Colonic mucosa (tissue), 4 donors: ENCODE measurements around the gene NRTN. TPM values are rescaled to one million over a fixed set of nuclear protein-coding genes. Genes with fewer than 3 reads are reported as not detected.
A peak's percentile ranks its signal among the peaks of the same experiment; 100 is the strongest.

Source experiments
- DNase-seq: peaks from one replicate; pipeline ENCODE4 v3.0.0-alpha.2; 2020
- H3K27ac ChIP-seq: fragments of 200-600 bp; one replicate; pipeline ENCODE4 v1.8.0; 2021
- H3K27me3 ChIP-seq: fragments of 200-600 bp; one replicate; pipeline ENCODE4 v1.8.0; 2021
- H3K36me3 ChIP-seq: fragments of 200-600 bp; one replicate; pipeline ENCODE4 v1.8.0; 2021
- H3K4me1 ChIP-seq: fragments of 200-600 bp; one replicate; pipeline ENCODE4 v1.8.0; 2021; ENCODE audit warnings: mild to moderate bottlenecking
- H3K4me3 ChIP-seq: fragments of 200-600 bp; one replicate; pipeline ENCODE4 v1.8.0; 2021
- H3K9ac ChIP-seq, 2 donors: one replicate each; pipeline ENCODE4 v1.7.0; 2013; ENCODE audit warnings: control low read depth in 2 of 2, low read depth in 2 of 2, low read length in 2 of 2
- H3K9me3 ChIP-seq: fragments of 200-600 bp; one replicate; pipeline ENCODE4 v1.8.0; 2021
- intact Hi-C: fragments of 100-400 bp; cut with DNase I; formaldehyde crosslinking; loops from one replicate; pipeline ENCODE4 v1.14.1; 2022
- total RNA-seq, 2 donors: library from RNA; stranded (reverse); fragmentation: NEBNext Ultra II Directional in 1 of 2; extraction: Animal tissue kit (Norgen Biotek cat#: 25700) in 1 of 2; gene quantifications; one replicate each; pipeline ENCODE4 v1.2.1, GENCODE V29; 2021
- TF ChIP-seq, protein P1 (sequence below): fragments of 200-600 bp; IDR thresholded peaks from one replicate; pipeline ENCODE4 v1.8.0; 2022; ENCODE audit warnings: antibody characterized with exemption, mild to moderate bottlenecking
- donor health status: healthy.
- donor health status: DM: no; HTN: no; CAD: no.
- donor health status: DM: no; HTN: no; CAD: no.

Gene NRTN
- total RNA-seq, 2 donors from 2014 or later: 1.8 to 2.9 TPM

DNA sequence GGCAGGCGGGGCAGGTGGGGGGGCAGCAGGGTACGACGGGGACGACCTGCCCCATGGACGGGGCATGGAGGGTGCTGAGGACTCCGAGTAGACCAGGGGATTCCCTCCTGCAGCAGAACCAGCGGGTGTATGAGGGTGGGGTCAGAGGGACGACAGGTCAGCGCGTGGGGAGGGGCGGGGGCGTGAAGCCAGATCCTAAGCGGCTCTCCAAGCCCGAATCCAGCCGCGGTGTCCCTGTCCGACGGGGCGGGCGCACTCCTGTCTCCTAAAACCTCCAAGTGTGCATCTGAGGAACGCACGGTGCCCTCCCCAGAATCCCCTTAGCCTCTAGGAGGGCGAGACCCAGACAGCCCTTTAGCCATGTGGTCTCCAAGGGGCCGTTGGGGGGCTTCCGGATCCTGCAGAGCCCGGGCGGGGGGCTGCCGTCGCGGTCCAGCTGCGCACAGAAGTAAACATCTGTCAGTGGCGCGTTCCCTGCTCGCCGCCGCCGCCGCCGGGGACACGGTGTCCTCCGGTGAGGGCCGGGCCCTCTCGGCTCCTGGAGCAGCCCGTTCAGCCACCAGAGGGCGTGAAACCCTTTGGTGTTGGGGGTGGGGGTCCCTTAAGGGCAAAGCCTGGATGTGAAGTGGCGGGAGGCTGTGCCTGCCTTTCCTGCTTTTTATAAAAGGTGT lies 730 bp downstream of the NRTN start:
- Histone ChIP-seq H3K27ac (no peak overlapping the region), H3K9ac (peak overlapping the region in 1 of 2 donors; percentile 34), H3K4me3 (peak overlapping the region; percentile 19), H3K27me3 (no peaks in the 10 kb centered on the region), H3K9me3 (no peaks in the 10 kb centered on the region), H3K4me1 (peaks cover 4% of the 10 kb centered on the region), H3K36me3 (no peaks in the 10 kb centered on the region)
- DNase-seq: peak; percentile 79
- TF ChIP-seq, protein P1, sequence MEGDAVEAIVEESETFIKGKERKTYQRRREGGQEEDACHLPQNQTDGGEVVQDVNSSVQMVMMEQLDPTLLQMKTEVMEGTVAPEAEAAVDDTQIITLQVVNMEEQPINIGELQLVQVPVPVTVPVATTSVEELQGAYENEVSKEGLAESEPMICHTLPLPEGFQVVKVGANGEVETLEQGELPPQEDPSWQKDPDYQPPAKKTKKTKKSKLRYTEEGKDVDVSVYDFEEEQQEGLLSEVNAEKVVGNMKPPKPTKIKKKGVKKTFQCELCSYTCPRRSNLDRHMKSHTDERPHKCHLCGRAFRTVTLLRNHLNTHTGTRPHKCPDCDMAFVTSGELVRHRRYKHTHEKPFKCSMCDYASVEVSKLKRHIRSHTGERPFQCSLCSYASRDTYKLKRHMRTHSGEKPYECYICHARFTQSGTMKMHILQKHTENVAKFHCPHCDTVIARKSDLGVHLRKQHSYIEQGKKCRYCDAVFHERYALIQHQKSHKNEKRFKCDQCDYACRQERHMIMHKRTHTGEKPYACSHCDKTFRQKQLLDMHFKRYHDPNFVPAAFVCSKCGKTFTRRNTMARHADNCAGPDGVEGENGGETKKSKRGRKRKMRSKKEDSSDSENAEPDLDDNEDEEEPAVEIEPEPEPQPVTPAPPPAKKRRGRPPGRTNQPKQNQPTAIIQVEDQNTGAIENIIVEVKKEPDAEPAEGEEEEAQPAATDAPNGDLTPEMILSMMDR: peak; percentile 79
- intact Hi-C loops: loop anchor here (2.0 to 10.0 kb wide), 2 partner anchors 87 to 219 kb away; no protein-coding TSS in a partner anchor

DNA sequence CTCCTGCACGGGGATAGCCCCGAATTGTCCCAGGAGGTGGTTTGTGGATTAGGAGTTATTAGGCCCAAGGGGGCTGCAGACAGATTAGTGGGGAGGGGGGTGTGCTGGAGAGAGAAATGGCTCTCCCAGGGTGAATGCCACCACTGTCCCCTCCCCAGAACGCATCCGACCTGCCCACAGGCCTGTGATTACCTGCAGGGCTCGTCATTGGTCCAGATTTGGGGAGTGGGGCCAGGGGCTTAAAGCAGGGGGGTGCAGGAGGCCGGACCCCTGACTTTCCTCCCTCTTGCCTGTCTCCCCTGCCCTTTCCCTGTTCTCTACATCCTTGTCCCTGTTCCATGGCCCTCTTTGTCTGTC lies 1.2 kb downstream of the NRTN start:
- Histone ChIP-seq H3K36me3 (no peaks in the 10 kb centered on the region), H3K9me3 (no peaks in the 10 kb centered on the region), H3K4me1 (peaks cover 4% of the 10 kb centered on the region), H3K9ac (no peak overlapping the region), H3K27me3 (no peaks in the 10 kb centered on the region), H3K4me3 (no peak overlapping the region), H3K27ac (no peak overlapping the region)
- TF ChIP-seq, protein P1: peak; percentile 35
- intact Hi-C loops: loop anchor here (10.0 kb wide), 1 partner anchor 219 kb away; no protein-coding TSS in a partner anchor
- DNase-seq: no peak

DNA sequence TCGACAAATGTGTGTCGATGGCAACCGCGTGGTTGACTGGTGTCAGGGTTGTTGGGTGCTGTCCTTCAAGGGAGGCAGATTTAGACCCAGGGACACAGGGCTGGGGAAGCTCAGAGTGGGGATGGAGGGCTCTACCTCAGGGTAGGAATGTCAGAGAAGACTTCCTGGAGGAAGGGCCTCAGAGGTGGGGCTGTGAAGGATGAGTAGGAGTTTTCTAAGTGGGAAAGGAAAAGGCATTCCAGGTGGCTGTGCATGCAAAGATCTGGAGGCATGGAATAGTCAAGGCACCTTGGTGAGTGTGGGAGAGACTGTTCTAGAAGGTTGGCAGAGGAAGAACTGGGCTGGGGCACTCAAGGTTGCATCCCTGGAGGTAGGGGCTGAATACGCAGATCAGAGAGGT lies 2.0 kb downstream of the NRTN start:
- no peak overlapping the region for H3K9ac ChIP-seq
- H3K27me3 ChIP-seq: no peaks in the 10 kb centered on the region
- H3K4me1 ChIP-seq: peaks cover 4% of the 10 kb centered on the region
- H3K36me3 ChIP-seq: no peaks in the 10 kb centered on the region
- no peak overlapping the region for H3K27ac ChIP-seq
- intact Hi-C loops: loop anchor here (10.0 kb wide), 1 partner anchor 218 kb away; no protein-coding TSS in a partner anchor
- H3K4me3 ChIP-seq: no peak overlapping the region
- TF ChIP-seq, protein P1: no peak
- DNase-seq: no peak
- no peaks in the 10 kb centered on the region for H3K9me3 ChIP-seq

DNA sequence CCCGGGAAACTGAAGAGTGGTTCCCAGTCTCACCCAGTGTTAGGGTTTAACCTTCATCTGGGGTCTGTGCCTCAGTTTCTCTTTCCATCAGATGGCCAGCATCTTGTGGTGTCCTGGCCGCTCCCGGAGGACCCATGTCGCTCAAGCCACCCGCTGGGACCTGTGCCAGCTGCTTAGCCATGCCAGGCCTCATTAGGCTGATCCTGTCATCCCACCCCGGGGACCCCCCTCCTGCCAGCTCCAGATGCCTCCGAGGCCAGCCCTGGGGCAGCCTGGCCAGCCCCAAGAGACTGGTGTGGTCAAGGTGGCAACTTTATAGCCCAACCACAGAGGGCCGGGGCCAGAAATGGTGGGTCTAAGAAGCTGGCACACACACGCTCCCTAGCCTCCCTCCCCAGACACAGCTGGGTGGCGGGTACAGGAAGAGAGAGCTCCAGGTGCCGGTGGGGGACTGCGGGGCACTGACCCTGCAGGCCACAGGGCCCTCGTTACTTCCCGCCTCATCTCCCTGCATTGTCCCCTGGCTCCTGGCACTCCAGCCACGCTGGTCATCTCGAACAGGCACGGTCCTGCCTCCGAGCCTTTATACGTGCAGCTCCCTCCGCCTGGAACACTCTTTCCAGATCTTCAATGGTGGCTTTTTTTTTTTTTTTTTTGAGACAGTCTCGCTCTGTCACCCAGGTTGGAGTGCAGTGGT lies 3.4 kb downstream of the NRTN start:
- DNase-seq: no peak
- intact Hi-C loops: loop anchor here (10.0 kb wide), 1 partner anchor 217 kb away; no protein-coding TSS in a partner anchor
- no peaks in the 10 kb centered on the region for H3K9me3 ChIP-seq
- no peaks in the 10 kb centered on the region for H3K36me3 ChIP-seq
- no peaks in the 10 kb centered on the region for H3K27me3 ChIP-seq
- H3K4me3 ChIP-seq: no peak overlapping the region
- TF ChIP-seq, protein P1: no peak
- no peak overlapping the region for H3K27ac ChIP-seq
- no peak overlapping the region for H3K9ac ChIP-seq
- peaks cover 4% of the 10 kb centered on the region for H3K4me1 ChIP-seq

DNA sequence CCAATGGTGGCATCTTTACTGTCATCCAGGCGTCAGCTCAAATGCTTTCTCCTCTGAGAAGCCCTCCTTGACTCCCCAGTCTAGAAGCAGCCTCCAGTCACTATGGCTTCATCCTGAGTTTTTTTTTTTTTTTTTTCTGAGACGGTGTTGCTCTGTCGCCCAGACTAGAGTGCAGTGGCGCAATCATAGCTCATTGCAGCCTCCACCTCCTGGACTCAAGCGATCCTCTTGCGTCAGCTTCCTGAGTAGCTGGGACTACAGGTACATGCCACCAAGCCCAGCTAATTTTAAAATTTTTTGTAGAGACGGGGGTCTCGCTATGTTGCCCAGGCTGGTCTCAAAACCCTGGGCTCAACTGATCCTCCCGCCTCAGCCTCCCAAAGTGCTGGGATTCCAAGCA lies 4.2 kb downstream of the NRTN start:
- Histone ChIP-seq H3K9me3 (no peaks in the 10 kb centered on the region), H3K27me3 (no peaks in the 10 kb centered on the region), H3K36me3 (no peaks in the 10 kb centered on the region), H3K27ac (no peak overlapping the region), H3K9ac (no peak overlapping the region), H3K4me1 (no peaks in the 10 kb centered on the region), H3K4me3 (no peak overlapping the region)
- DNase-seq: no peak
- intact Hi-C loops: loop anchor here (10.0 kb wide), 1 partner anchor 216 kb away; no protein-coding TSS in a partner anchor
- TF ChIP-seq, protein P1: no peak
